HepG2 (cell line): ENCODE results near the gene INO80B. TPM values are rescaled to one million over a fixed set of nuclear protein-coding genes. Genes with fewer than 3 reads are reported as not detected.

Source experiments
- AGO1 ChIP-seq: fragments of 200-400 bp; formaldehyde crosslinking; IDR thresholded peaks from 2 replicates; pipeline ENCODE4 v1.6.1; 2017; ENCODE audit warnings: mild to moderate bottlenecking, low read depth, low read length, moderate library complexity; ENCODE audit not compliant: poor library complexity, severe bottlenecking
- ARID5B ChIP-seq: IDR thresholded peaks from 2 replicates; pipeline ENCODE4 v1.4.0; 2020; ENCODE audit warnings: mild to moderate bottlenecking, missing genetic modification reagents
- ATRX ChIP-seq: sonication (generic); formaldehyde crosslinking; IDR thresholded peaks from 2 replicates; pipeline ENCODE4 v1.4.0; 2020; ENCODE audit warnings: missing genetic modification reagents, borderline replicate concordance
- CCAR2 ChIP-seq: fragments of 200-400 bp; formaldehyde crosslinking; optimal IDR thresholded peaks from 2 replicates; pipeline ENCODE3; 2018; ENCODE audit warnings: low read depth, mild to moderate bottlenecking, low read length, moderate library complexity
- FOXK1 ChIP-seq: sonication (generic); formaldehyde crosslinking; IDR thresholded peaks from 2 replicates; pipeline ENCODE4 v1.4.0; 2020; ENCODE audit warnings: low read depth, missing genetic modification reagents, borderline replicate concordance
- MAF1 ChIP-seq: sonication (generic); formaldehyde crosslinking; IDR thresholded peaks from 2 replicates; pipeline ENCODE4 v1.5.0; 2020; ENCODE audit warnings: missing genetic modification reagents, borderline replicate concordance
- MLXIP ChIP-seq: sonication (generic); formaldehyde crosslinking; IDR thresholded peaks from 2 replicates; pipeline ENCODE4 v1.9.0; 2021; ENCODE audit warnings: missing genetic modification reagents, borderline replicate concordance
- ONECUT2 ChIP-seq: sonication (generic); formaldehyde crosslinking; IDR thresholded peaks from 2 replicates; pipeline ENCODE4 v1.4.0; 2020; ENCODE audit warnings: missing genetic modification reagents
- SNAPC5 ChIP-seq: sonication (generic); formaldehyde crosslinking; IDR thresholded peaks from 2 replicates; pipeline ENCODE4 v1.8.1; 2023; ENCODE audit warnings: mild to moderate bottlenecking, missing genetic modification reagents, borderline replicate concordance
- TAF15 ChIP-seq: fragments of 200-400 bp; formaldehyde crosslinking; IDR thresholded peaks from one replicate; pipeline ENCODE4 v1.6.1; 2018; ENCODE audit warnings: mild to moderate bottlenecking, low read depth, low read length; ENCODE audit not compliant: poor library complexity, severe bottlenecking
- TSC22D2 ChIP-seq: sonication (generic); formaldehyde crosslinking; IDR thresholded peaks from 2 replicates; pipeline ENCODE4 v1.5.1; 2020; ENCODE audit warnings: missing genetic modification reagents, mild to moderate bottlenecking, borderline replicate concordance
- ZBTB49 ChIP-seq: sonication (generic); formaldehyde crosslinking; IDR thresholded peaks from 2 replicates; pipeline ENCODE4 v1.4.0; 2020; ENCODE audit warnings: missing genetic modification reagents, borderline replicate concordance
- ZFP62 ChIP-seq: sonication (generic); formaldehyde crosslinking; IDR thresholded peaks from 2 replicates; pipeline ENCODE4 v1.4.0; 2020; ENCODE audit warnings: missing genetic modification reagents
- ZNF230 ChIP-seq: sonication (generic); formaldehyde crosslinking; IDR thresholded peaks from 2 replicates; pipeline ENCODE4 v1.4.0; 2020; ENCODE audit warnings: mild to moderate bottlenecking, missing genetic modification reagents
- ZNF724P ChIP-seq: sonication (generic); formaldehyde crosslinking; IDR thresholded peaks from 2 replicates; pipeline ENCODE4 v1.8.0; 2022; ENCODE audit warnings: missing genetic modification reagents, borderline replicate concordance
- ZNF800 ChIP-seq: sonication (generic); formaldehyde crosslinking; IDR thresholded peaks from 2 replicates; pipeline ENCODE4 v1.4.0; 2020; ENCODE audit warnings: missing genetic modification reagents
- polyA plus RNA-seq, 8 experiments: library from polyadenylated mRNA; depleted of rRNA in 3 of 8; stranded (reverse) in 7 of 8; unstranded in 1 of 8; fragments of >200 nt; fragmentation: Illumina TruSeq in 4 of 8; extraction: Trizol in 4 of 8; gene quantifications; 2 replicates each; pipeline versions ENCODE4 v1.2.1 to v1.2.3, GENCODE V29; 2011 to 2016; ENCODE audit warnings: low read depth in 4 of 8, missing spikeins in 1 of 8, mixed read lengths in 1 of 8; ENCODE audit not compliant: insufficient read depth in 1 of 8
- total RNA-seq, 5 experiments: library from RNA; depleted of rRNA; stranded (reverse); fragments of >200 nt; fragmentation: Illumina TruSeq; extraction: Trizol; gene quantifications; 2 replicates each; pipeline ENCODE4 v1.2.3, GENCODE V29; 2016; ENCODE audit warnings: low read depth in 1 of 5

INO80B gene
- total and polyA plus RNA-seq, 2 of the 13 experiments (the other 11 are each of a cell fraction or from before 2014, with no cell fraction given), result 6.2 to 14.5 TPM

GRCh38 chr2:74507145-74507925 lies 52.4 kb downstream of the INO80B start, which contains the start of gene PCGF1 (continued):
- TF ChIP-seq ARID5B (CRISPR knock-in tag) (peak; percentile 46; the same call in 1 of the 2 replicates), TSC22D2 (CRISPR knock-in tag) (peak; percentile 76; the same call in 1 of the 2 replicates), TAF15 (no peak), CCAR2 (no peak), ZNF800 (0 out of 2 replicates have a peak, but pooled peaks have one; percentile 31), MLXIP (CRISPR knock-in tag) (no peak), SNAPC5 (CRISPR knock-in tag) (no peak), ZBTB49 (0 out of 2 replicates have a peak, but pooled peaks have one; percentile 10), ZNF230 (CRISPR knock-in tag) (peak; percentile 93; the same call in 1 of the 2 replicates), FOXK1 (CRISPR knock-in tag) (peak; percentile 87), ATRX (CRISPR knock-in tag) (no peak), ZNF724P (peak; percentile 77; the same call in 1 of the 2 replicates), ONECUT2 (no peak), MAF1 (CRISPR knock-in tag) (peak; percentile 89; the same call in 1 of the 2 replicates), ZFP62 (CRISPR knock-in tag) (no peak), AGO1 (peak; percentile 98)
